ENCODE data around the gene TRIOBP. TPM values are rescaled to one million over a fixed set of nuclear protein-coding genes. Genes with fewer than 3 reads are reported as not detected.

TRIOBP gene
- total and polyA plus RNA-seq, 2 of the 13 experiments (the other 11 are each of a cell fraction or from before 2014, with no cell fraction given), result 6.1 to 15.4 TPM

DNA sequence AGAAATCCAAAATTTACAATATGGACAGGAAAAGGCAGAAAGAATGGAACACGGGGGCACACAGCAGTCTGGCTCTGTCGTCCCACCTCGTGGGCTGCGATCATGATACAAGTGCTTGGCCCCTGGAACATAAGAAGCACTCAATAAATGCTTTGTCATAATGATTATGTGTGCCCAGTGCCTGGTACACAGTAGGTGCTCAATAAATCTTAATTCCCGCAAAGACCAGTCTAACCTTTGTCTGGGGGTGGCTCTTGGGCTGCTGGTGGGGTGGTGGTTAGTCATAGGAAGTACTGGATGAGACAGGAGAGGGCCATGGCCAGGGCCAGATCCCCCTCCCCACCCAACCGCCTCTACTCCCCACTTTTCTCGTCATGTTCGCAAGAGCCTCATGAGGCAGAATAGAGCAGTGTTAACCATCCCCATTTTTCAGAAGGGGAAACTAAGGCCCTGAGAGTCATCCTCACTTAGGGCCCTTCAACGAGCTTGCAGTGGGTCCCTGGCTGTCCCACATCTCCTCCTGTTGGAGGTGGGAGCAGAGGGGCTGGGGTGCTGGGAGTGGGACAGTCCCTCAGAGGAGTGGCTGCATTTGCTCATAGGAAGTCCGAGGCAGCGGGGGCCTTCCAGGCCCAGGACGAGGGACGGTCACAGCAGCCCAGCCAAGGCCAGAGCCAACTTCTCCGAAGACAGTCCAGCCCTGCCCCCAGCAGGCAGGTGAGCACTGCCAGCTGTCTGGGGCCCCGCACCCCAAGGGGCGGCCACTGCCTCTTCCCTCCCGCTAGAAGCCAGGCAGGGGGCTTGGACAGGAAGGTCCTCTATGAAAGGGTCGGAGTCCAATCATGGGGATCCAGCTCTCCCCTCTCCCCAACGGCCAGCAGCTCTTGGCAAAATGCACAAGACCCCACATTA lies 36.1 kb downstream of the TRIOBP start (continued):
- no peak for TF ChIP-seq ZSCAN21 (CRISPR knock-in tag; IDR thresholded peaks at IDR 0.05; ENCODE audit: borderline replicate concordance)
- TF ChIP-seq ZFP41 (CRISPR knock-in tag; IDR thresholded peaks at IDR 0.05; ENCODE audit: borderline replicate concordance), result no peak
- TF ChIP-seq, protein P1, sequence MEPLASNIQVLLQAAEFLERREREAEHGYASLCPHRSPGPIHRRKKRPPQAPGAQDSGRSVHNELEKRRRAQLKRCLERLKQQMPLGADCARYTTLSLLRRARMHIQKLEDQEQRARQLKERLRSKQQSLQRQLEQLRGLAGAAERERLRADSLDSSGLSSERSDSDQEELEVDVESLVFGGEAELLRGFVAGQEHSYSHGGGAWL (CRISPR knock-in tag; IDR thresholded peaks at IDR 0.05), result no peak
- no peak for TF ChIP-seq ZNF121 (CRISPR knock-in tag; IDR thresholded peaks at IDR 0.05)
- TF ChIP-seq, protein P2, sequence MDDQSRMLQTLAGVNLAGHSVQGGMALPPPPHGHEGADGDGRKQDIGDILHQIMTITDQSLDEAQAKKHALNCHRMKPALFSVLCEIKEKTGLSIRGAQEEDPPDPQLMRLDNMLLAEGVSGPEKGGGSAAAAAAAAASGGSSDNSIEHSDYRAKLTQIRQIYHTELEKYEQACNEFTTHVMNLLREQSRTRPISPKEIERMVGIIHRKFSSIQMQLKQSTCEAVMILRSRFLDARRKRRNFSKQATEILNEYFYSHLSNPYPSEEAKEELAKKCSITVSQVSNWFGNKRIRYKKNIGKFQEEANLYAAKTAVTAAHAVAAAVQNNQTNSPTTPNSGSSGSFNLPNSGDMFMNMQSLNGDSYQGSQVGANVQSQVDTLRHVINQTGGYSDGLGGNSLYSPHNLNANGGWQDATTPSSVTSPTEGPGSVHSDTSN (CRISPR knock-in tag; IDR thresholded peaks at IDR 0.05; ENCODE audit: borderline replicate concordance), result no peak
- TF ChIP-seq, protein P3, sequence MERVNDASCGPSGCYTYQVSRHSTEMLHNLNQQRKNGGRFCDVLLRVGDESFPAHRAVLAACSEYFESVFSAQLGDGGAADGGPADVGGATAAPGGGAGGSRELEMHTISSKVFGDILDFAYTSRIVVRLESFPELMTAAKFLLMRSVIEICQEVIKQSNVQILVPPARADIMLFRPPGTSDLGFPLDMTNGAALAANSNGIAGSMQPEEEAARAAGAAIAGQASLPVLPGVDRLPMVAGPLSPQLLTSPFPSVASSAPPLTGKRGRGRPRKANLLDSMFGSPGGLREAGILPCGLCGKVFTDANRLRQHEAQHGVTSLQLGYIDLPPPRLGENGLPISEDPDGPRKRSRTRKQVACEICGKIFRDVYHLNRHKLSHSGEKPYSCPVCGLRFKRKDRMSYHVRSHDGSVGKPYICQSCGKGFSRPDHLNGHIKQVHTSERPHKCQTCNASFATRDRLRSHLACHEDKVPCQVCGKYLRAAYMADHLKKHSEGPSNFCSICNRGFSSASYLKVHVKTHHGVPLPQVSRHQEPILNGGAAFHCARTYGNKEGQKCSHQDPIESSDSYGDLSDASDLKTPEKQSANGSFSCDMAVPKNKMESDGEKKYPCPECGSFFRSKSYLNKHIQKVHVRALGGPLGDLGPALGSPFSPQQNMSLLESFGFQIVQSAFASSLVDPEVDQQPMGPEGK (CRISPR knock-in tag; IDR thresholded peaks at IDR 0.05), result peak; percentile 9; the same call in 1 of the 2 replicates
- TF ChIP-seq HDAC6 (IDR thresholded peaks at IDR 0.05; ENCODE audit: low read depth, low read length), result no peak
- TF ChIP-seq, protein P4, sequence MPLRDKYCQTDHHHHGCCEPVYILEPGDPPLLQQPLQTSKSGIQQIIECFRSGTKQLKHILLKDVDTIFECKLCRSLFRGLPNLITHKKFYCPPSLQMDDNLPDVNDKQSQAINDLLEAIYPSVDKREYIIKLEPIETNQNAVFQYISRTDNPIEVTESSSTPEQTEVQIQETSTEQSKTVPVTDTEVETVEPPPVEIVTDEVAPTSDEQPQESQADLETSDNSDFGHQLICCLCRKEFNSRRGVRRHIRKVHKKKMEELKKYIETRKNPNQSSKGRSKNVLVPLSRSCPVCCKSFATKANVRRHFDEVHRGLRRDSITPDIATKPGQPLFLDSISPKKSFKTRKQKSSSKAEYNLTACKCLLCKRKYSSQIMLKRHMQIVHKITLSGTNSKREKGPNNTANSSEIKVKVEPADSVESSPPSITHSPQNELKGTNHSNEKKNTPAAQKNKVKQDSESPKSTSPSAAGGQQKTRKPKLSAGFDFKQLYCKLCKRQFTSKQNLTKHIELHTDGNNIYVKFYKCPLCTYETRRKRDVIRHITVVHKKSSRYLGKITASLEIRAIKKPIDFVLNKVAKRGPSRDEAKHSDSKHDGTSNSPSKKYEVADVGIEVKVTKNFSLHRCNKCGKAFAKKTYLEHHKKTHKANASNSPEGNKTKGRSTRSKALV (CRISPR knock-in tag; IDR thresholded peaks at IDR 0.05), result no peak
- TF ChIP-seq, protein P5, sequence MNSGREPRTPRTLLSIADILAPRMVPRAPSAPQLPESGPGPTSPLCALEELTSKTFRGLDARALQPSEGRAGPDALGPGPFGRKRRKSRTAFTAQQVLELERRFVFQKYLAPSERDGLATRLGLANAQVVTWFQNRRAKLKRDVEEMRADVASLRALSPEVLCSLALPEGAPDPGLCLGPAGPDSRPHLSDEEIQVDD (CRISPR knock-in tag; IDR thresholded peaks at IDR 0.05; ENCODE audit: borderline replicate concordance), result no peak
- no peak for TF ChIP-seq SNAPC2 (CRISPR knock-in tag; IDR thresholded peaks at IDR 0.05)
- TF ChIP-seq EP300 (IDR thresholded peaks at IDR 0.05; ENCODE audit: low read depth in 2 of 2, low read length in 2 of 2), result no peak
- TF ChIP-seq EP300 (CRISPR knock-in tag; IDR thresholded peaks at IDR 0.05; ENCODE audit: borderline replicate concordance), result no peak
- TF ChIP-seq, protein P6, sequence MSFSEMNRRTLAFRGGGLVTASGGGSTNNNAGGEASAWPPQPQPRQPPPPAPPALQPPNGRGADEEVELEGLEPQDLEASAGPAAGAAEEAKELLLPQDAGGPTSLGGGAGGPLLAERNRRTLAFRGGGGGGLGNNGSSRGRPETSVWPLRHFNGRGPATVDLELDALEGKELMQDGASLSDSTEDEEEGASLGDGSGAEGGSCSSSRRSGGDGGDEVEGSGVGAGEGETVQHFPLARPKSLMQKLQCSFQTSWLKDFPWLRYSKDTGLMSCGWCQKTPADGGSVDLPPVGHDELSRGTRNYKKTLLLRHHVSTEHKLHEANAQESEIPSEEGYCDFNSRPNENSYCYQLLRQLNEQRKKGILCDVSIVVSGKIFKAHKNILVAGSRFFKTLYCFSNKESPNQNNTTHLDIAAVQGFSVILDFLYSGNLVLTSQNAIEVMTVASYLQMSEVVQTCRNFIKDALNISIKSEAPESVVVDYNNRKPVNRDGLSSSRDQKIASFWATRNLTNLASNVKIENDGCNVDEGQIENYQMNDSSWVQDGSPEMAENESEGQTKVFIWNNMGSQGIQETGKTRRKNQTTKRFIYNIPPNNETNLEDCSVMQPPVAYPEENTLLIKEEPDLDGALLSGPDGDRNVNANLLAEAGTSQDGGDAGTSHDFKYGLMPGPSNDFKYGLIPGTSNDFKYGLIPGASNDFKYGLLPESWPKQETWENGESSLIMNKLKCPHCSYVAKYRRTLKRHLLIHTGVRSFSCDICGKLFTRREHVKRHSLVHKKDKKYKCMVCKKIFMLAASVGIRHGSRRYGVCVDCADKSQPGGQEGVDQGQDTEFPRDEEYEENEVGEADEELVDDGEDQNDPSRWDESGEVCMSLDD (CRISPR knock-in tag; IDR thresholded peaks at IDR 0.05; ENCODE audit: borderline replicate concordance), result peak; percentile 65; the same call in 1 of the 2 replicates
- peak; percentile 16; the same call in 1 of the 2 replicates for TF ChIP-seq SAP130 (CRISPR knock-in tag; IDR thresholded peaks at IDR 0.05; ENCODE audit: low read depth)
- 0 out of 2 replicates have a peak, but pooled peaks have one; percentile 35 for TF ChIP-seq NFKB2 (CRISPR knock-in tag; IDR thresholded peaks at IDR 0.05; ENCODE audit: borderline replicate concordance)
- no peak for TF ChIP-seq MAFF (IDR thresholded peaks at IDR 0.05; ENCODE audit: low read depth, low read length)
- 0 out of 2 replicates have a peak, but pooled peaks have one; percentile 12 for TF ChIP-seq ZIK1 (CRISPR knock-in tag; IDR thresholded peaks at IDR 0.05; ENCODE audit: borderline replicate concordance, low read depth)
- no peak for TF ChIP-seq ZNF709 (CRISPR knock-in tag; IDR thresholded peaks at IDR 0.05)
- no peak for TF ChIP-seq KDM5B (CRISPR knock-in tag; IDR thresholded peaks at IDR 0.05; ENCODE audit: borderline replicate concordance)
